ENCODE data around the gene ABL1.

ABL1 gene

DNA sequence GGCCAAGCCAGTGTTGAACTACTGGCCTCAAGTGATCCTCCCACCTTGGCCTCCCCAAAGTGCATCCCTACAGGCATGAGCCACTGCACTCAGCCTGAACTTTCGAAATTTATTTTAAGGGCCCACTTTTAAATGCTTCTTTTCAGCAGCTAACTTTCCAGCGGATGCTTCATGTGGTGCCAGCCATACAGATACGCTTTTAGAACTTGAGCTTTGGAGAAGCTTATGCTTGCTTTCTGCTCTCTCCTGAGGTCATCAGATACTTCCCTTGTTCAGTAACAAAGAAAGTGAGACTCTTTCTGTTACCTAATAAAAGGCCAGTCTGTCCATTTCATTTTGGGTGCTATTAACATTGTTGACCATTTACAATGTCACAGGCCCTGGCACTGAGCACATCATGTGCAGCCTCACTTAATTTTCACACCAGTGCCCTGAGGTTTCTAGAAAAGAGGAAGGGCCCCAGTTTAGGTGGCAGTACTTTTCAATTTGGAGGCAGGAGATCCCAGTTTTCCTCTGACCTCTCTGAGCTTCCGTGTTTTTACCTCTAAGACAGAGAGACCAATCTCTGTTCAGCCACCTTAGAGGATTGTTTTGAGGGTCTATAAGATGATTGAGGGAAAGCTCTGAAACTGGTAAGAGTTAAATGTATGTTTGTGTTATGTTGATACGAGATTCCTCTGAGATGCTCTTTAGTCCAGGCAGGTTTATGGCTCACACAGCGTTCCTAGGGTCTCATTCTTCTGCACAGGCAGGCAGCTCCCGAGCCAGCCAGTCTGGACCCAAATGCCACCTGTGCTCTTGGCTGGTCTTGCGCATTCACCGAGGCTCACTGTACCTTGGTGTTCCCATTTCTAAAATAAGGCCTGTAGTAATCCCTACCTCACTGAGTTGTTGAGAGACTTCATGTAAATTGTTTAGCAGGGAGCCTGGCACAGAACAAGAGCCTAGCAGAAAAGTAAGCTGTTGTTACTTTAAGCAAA, 4.4 kb downstream of the ABL1 start:
- DNase-seq (ENCODE audit: low read depth): no peak
- H3K4me3 ChIP-seq (ENCODE audit: low read depth, low read length): no peak overlapping the region
- TF ChIP-seq, protein P1, sequence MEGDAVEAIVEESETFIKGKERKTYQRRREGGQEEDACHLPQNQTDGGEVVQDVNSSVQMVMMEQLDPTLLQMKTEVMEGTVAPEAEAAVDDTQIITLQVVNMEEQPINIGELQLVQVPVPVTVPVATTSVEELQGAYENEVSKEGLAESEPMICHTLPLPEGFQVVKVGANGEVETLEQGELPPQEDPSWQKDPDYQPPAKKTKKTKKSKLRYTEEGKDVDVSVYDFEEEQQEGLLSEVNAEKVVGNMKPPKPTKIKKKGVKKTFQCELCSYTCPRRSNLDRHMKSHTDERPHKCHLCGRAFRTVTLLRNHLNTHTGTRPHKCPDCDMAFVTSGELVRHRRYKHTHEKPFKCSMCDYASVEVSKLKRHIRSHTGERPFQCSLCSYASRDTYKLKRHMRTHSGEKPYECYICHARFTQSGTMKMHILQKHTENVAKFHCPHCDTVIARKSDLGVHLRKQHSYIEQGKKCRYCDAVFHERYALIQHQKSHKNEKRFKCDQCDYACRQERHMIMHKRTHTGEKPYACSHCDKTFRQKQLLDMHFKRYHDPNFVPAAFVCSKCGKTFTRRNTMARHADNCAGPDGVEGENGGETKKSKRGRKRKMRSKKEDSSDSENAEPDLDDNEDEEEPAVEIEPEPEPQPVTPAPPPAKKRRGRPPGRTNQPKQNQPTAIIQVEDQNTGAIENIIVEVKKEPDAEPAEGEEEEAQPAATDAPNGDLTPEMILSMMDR (IDR thresholded peaks at IDR 0.05; ENCODE audit: low read depth, low read length, missing control alignments): no peak

DNA sequence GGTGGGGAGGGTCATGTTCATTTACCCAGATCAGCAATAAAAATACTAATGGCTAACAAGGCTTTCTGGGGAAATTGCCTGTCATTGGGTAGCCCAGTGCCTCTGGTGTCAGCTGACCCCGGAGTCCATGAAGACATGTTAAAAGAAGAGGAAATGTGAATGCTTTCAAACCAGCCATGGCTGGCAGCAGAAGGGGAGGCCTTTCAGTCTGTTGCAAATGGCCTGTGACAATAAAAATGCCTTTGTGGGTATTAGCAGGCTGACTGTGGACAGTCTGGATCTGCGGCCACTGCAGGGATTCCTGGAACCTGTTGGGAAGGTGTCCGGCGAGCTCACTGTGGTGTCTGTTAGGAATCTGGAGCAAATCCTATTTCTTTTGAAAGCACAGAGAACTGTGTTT, 7.5 kb downstream of the ABL1 start:
- no peak overlapping the region for H3K4me3 ChIP-seq (ENCODE audit: low read depth, low read length)
- DNase-seq (ENCODE audit: low read depth): no peak
- TF ChIP-seq, protein P1 (IDR thresholded peaks at IDR 0.05; ENCODE audit: low read depth, low read length, missing control alignments): no peak

DNA sequence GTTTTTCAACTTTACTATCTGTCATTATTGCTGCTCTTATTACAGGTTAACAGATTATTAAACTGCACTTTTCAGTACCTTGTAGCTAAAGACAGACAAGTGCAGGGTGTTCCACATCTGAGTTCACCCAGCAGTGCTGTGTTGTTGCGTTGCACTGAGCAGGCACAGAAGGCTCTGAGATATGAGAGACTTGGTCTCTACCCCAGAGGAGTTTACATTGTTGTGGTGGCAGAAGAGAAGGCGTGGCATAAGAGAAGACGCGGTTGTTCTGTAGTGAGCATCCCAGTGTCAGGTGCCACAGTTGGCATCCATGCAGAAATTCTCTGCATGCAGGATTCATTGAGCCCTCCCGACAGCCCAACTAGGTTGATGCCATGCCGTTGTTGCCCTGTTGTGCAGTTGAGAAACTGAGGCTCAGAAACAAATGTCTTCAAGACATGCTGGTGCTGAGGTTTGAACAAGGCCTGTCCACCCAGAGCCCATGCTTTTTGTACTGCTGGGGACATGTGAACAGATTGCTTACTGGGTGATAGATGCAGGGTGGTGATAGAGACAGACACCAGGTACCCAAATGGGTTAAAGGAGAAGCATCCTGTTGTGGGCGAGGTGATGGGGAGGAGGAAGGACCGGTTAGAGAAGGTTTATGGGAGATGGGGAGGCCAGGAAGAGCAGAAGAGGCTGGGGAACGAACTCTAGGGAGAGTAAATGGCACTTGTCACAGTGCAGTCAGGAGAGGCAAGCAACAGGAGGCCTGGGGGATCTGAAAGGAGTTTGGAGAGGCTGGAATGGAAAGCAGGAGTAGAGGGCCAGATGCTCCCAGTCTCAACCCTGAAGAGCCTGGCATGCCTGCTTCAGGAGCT, 8.2 kb downstream of the ABL1 start:
- TF ChIP-seq, protein P1 (IDR thresholded peaks at IDR 0.05; ENCODE audit: low read depth, low read length, missing control alignments): no peak
- no peak overlapping the region for H3K4me3 ChIP-seq (ENCODE audit: low read depth, low read length)
- no peak for DNase-seq (ENCODE audit: low read depth)

DNA sequence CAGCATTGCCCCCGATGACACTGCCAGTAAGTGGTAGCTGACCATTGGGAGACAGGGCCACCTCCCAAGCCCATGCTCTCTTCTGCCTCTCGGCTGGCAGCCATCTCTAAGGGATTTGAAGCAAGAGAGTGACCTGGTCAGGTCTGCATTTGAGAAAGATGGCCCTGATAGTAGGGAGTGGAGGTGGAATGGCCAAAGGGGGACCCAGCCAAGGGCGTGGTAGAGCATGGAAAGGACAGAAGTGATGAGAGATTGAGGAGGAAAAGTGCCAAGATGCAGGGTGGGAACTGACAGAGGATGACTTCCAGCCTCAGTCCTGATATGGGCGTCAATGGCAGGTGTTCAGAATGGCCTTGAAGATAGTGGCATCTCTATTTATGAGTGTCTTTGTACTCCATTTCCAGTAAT, 9.0 kb downstream of the ABL1 start:
- H3K4me3 ChIP-seq (ENCODE audit: low read depth, low read length): no peak overlapping the region
- TF ChIP-seq, protein P1 (IDR thresholded peaks at IDR 0.05; ENCODE audit: low read depth, low read length, missing control alignments): no peak
- no peak for DNase-seq (ENCODE audit: low read depth)

DNA sequence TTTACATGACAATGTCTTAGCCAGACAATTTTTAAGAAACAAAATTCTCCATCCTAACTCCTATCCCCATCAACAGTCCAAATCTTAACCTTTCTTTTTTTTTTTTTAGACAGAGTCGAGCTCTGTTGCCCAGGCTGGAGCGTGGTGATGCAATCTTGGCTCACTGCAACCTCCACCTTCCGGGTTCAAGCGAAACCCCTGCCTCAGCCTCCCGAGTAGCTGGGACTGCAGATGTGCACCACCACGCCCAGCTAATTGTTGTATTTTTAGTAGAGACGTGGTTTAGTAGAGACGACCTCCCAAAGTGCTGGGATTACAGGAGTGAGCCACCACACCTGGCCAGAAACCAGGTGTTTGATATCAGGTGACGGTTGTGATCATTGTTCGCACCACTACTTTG, 10.2 kb downstream of the ABL1 start:
- DNase-seq (ENCODE audit: low read depth): no peak
- H3K4me3 ChIP-seq (ENCODE audit: low read depth, low read length): no peak overlapping the region
- TF ChIP-seq, protein P1 (IDR thresholded peaks at IDR 0.05; ENCODE audit: low read depth, low read length, missing control alignments): no peak

DNA sequence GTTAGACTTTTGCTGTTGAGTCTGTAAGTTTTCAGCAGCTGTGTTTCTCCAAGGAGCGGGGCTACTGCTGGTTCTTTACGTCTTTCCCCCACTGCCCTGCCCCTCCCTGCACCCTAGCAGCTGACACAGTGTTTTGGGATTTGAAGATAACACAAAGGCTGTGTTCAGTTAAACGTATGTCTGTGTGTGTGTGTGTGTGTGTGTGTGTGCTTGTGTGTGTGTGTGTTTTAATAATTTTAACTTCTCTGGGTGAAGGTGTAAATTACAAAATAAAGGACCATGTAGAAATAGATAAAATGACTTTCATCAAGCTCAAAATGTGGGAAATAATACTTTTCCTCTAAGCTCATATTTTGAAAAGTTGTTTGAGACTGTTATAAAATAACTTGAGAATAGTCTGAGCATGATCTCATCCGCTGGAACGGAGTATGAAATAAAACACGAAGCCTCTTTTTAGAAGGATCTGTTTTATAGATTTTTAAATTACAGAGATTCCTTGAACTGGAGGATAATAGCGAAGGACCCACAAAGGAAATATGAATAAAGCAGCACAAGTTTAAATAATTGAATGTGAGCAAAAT, 10.9 kb downstream of the ABL1 start:
- no peak overlapping the region for H3K4me3 ChIP-seq (ENCODE audit: low read depth, low read length)
- DNase-seq (ENCODE audit: low read depth): no peak

More for the DNA sequence above, 10.9 kb downstream of the ABL1 start:
- TF ChIP-seq, protein P1 (IDR thresholded peaks at IDR 0.05; ENCODE audit: low read depth, low read length, missing control alignments): no peak

Measured in GM12864 (cell line).